GM12874 (cell line): Measurements from ENCODE around the gene CBLN2.
A peak's percentile ranks its signal among the peaks of the same experiment; 100 is the strongest.

ENCODE experiments used
- CTCF ChIP-seq: IDR thresholded peaks from 2 replicates; pipeline ENCODE4 v1.5.1; 2011; ENCODE audit warnings: low read depth, mild to moderate bottlenecking, control low read depth, low read length, moderate library complexity; ENCODE audit not compliant: insufficient read depth

CBLN2 gene

GRCh38 chr18:72544092-72544886 lies at the start of gene CBLN2:
CBLN2 (minus strand) TSS chr18:72544342; CDS start chr18:72542160, 2,182 bp downstream.
- peak; percentile 73 for TF ChIP-seq CTCF

DNA sequence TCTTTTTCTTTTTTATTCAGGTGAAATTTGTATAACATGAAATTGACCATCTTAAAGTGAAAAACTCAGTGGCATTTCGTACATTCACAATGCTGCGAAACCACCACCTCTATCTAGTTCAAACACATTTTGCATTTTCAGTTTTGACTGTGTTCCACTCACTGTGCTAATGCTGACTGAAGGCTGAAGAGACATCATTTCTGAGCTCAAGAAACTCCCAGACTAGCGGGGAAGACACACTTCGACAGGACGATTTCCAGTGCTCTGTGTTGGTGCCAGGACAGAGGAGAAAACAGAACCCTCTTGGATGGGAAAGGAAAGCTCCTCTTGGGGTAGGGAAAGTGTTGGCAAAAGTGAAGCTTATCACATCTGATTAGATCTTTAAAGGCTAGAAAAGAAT lies 44.2 kb upstream of the CBLN2 start:
- TF ChIP-seq CTCF, result no peak

DNA sequence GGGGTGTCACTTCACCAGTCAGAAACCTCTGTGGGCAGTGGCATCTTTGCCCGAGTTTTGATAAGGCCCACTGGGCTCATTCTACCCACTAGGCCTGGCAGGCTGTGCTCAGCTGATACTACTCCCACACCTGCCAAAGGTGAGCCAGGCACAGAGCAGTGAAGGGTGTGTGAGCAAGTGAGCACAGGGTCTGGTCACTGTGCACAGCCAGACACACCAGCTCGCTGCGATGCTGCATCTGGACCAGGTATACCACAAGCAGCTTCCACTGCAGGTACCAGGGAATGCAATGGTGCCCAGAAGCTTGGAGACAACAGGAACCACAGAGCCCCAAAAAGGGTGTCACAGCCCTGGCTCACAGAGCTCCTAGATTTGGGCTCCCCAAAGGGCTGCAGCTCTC lies 40.6 kb upstream of the CBLN2 start:
- no peak for TF ChIP-seq CTCF

DNA sequence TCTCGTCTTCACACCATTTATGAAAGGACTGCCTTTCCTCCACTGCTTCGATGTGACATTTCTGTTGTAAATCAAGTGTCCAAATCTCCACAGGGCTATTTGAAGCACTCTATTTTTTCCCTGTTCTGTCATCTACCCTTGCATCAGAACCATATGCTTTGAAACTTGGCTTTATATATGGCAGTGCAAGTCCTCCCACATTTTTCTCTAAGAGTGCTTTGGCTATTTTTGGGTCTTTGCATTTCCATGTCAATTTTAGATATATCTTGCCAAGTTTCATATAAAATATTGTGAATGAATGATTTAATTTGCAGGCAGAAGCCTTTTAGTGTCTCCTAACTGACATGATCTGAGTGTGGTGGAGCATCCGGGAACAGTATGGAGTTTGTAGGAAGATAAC lies 37.8 kb upstream of the CBLN2 start:
- TF ChIP-seq CTCF, result no peak

DNA sequence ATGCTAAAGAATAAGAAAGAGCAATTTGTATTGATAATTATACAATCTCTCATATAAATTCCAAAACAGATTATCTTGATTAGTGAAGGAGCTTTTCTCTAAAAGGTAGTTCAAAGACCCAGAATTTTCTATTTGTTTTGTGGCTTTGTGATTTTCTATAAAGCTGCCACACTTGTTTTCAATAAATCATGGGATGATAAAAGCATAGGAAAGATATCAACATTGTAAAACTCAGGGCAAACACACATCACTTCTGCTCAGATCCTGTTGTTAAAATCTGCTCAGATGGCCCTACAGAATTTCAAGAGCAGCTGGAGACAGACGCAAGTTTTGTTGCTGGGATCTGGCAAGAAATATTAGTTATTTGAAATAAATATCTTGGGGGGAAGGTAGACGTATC lies 28.8 kb upstream of the CBLN2 start:
- no peak for TF ChIP-seq CTCF

DNA sequence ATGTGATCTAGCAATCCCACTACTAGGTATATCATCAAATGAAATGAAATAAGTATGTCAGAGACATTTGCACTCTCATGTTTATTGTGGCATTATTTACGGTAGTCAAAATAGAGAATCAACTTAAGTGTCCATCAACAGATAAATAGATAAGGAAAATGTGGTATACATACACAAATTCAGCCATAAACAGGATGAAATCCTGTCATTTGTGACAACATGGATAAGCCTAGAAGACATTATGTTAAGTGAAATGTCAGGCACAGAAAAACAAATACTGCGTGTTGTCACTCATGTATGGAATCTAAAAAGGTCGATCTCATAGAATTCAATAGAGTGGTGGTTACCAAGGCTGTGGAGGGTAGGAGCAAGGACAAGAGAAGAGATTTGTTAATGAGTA lies 22.1 kb upstream of the CBLN2 start:
- TF ChIP-seq CTCF, result no peak

DNA sequence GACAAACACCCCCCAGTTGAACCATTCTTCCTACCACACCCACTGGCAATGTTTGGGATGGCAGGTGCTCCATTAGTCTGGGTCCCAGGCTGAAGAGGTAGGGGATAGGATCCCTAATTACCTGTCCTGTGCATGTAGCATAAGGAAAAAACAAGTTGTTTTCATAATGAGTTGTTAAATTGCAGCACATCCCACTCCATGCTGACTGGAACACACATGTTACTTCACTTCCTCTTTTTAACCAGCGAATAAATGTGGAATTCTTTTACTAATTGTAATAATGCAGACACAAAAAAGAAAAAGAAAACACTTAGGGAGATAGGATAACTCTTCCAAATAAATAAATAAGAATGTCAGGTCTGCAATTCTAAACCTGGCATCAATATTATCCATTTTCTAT lies 11.8 kb upstream of the CBLN2 start:
- TF ChIP-seq CTCF, result no peak
